Loucy (cell line): Measurements from ENCODE around the gene SELENOM.

ENCODE experiments used
- EZH2phosphoT487 ChIP-seq: fragments of 200-600 bp; IDR thresholded peaks from 2 replicates; pipeline ENCODE4 v1.6.1; 2018; ENCODE audit warnings: antibody characterized with exemption, mild to moderate bottlenecking, moderate library complexity, borderline replicate concordance
- TF ChIP-seq, protein P1 (sequence below): fragments of 200-600 bp; sonication (generic); conservative IDR thresholded peaks from 2 replicates; pipeline ENCODE4 v1.5.1; 2014; ENCODE audit warnings: mild to moderate bottlenecking, antibody characterized with exemption, low read length

GRCh38 chr22:31091106-31091975 lies 16.0 kb downstream of the SELENOM start:
- TF ChIP-seq, protein P1, sequence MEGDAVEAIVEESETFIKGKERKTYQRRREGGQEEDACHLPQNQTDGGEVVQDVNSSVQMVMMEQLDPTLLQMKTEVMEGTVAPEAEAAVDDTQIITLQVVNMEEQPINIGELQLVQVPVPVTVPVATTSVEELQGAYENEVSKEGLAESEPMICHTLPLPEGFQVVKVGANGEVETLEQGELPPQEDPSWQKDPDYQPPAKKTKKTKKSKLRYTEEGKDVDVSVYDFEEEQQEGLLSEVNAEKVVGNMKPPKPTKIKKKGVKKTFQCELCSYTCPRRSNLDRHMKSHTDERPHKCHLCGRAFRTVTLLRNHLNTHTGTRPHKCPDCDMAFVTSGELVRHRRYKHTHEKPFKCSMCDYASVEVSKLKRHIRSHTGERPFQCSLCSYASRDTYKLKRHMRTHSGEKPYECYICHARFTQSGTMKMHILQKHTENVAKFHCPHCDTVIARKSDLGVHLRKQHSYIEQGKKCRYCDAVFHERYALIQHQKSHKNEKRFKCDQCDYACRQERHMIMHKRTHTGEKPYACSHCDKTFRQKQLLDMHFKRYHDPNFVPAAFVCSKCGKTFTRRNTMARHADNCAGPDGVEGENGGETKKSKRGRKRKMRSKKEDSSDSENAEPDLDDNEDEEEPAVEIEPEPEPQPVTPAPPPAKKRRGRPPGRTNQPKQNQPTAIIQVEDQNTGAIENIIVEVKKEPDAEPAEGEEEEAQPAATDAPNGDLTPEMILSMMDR = no peak
- TF ChIP-seq EZH2phosphoT487 = no peak
